ENCODE results near the gene ALX3.

GRCh38 chr1:110017792-110018191 is 52.7 kb downstream of the ALX3 start:
- TF ChIP-seq POLR2A (IDR thresholded peaks at IDR 0.05): no peak
- no peak for TF ChIP-seq POLR2AphosphoS5 (IDR thresholded peaks at IDR 0.05)
